GM12872 (cell line): Measurements from ENCODE around the gene ZNF804A.

Source experiments
- TF ChIP-seq, protein P1 (sequence below): IDR thresholded peaks from 3 replicates; pipeline ENCODE4 v1.5.1; 2011; ENCODE audit warnings: low read depth, mild to moderate bottlenecking, low read length, moderate library complexity; ENCODE audit not compliant: insufficient read depth

The ZNF804A gene

DNA sequence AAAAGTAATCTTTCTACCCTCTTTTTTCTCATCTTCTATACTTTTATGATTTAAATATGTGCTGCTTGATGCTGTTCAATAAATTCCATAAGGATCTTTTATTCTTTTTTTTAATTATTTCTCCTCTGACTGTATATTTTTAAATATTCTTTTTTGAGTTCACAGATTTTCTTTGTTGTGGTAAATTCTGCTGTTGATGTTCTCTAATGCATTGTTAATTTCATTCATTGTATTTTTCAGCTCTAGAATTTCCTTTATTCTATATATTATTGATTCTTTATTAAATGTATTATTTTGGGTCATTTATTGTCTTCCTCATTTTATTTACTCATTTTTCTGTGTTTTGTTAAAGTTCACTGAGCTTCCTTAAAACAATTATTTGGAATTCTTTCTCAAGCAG, 260.9 kb downstream of the ZNF804A start:
- TF ChIP-seq, protein P1, sequence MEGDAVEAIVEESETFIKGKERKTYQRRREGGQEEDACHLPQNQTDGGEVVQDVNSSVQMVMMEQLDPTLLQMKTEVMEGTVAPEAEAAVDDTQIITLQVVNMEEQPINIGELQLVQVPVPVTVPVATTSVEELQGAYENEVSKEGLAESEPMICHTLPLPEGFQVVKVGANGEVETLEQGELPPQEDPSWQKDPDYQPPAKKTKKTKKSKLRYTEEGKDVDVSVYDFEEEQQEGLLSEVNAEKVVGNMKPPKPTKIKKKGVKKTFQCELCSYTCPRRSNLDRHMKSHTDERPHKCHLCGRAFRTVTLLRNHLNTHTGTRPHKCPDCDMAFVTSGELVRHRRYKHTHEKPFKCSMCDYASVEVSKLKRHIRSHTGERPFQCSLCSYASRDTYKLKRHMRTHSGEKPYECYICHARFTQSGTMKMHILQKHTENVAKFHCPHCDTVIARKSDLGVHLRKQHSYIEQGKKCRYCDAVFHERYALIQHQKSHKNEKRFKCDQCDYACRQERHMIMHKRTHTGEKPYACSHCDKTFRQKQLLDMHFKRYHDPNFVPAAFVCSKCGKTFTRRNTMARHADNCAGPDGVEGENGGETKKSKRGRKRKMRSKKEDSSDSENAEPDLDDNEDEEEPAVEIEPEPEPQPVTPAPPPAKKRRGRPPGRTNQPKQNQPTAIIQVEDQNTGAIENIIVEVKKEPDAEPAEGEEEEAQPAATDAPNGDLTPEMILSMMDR, result no peak

DNA sequence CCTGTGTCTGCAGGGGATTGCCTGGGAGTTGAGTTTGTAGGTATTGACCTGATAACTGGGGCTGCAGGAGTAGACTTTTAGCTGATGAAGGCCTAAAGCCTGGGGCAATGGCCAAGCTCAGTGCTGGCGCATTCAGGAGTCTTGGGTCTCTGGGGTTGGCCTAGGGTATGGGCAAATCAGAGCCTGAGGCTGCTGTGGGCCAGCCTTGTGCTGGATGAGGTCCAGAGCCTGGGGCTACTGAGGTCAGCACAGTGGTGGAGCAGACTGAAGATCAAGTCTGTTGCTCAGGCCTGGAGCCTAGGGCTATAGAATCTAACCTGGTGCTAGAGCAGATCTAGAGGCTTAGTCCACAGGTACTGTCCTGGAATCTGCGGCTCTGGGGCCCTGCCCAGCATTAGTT, 262.4 kb downstream of the ZNF804A start:
- TF ChIP-seq, protein P1, result no peak

DNA sequence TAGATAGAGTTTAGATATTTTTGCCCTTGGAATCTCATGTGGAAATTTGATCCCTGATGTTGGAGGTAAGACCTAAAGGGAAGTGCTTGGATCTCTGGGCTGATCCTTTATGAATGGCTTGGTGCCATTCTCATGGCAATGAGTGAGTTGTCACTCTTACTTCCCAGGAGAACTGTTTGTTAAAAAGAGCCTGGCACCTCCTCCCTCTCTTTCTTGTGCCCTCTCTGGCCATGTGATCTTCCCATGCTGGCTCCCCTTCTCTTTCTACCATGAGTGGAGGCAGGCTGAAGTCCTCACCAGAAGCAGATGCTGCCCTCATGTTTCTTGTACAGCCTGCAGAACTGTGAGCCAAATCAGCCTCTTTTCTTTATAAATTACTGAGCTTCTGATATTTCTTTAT, 276.9 kb downstream of the ZNF804A start:
- TF ChIP-seq, protein P1, result no peak

DNA sequence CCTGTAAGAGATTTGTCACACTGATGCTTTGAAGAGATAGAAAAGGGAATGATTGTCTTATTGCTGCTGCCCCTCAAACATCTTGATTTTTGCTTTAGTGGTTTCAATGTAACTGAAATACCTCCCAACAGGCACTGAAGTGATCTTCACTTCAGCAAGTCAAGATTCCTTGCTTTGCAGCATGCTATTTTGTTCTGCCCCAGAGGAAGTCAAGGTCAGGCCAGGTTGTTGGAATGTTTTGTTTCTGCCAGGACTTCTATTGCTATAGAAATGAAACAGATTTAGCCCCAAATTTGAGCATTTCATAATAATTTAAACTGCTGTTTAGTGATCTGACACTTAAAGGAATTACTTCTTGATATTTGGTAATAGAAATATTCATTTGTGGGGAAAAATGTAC, 277.6 kb downstream of the ZNF804A start:
- TF ChIP-seq, protein P1, result no peak

DNA sequence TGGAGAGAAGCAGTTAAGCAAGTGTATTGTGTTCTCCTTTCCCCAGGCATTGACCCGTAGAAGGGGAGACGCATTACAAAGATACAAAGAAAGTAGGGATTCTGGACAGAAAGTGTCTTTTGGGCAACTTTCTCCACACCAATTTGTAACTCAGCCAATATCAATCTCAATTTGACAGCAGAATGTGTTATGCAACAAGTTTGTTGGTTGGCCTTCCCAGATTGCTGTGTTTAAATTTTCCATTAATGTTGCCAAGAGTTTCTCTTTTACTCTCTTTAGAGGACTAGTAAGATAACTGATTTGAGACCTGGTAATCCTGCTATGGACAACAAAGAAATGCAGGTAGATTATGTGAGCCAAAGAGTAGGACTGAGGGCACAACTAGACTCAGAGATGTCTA, 279.6 kb downstream of the ZNF804A start:
- TF ChIP-seq, protein P1, result no peak

DNA sequence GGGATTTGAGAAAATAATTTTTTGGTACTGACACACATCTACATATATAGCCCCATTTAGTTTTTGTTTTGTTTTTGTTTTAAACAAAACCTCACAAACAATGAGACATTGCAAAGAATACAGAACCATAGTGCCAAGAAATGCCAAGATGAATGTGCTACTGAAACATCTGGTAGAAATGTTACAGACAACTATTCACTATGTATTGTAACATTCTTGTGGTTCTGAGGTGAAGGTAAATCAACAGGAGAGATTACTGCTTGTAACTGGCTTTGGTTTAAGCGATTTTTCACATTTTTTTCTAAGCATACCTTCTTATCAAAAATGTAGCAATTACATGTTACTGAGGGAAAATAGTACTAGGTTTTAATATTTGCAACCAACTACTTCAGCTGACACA, 281.3 kb downstream of the ZNF804A start:
- TF ChIP-seq, protein P1, result no peak

DNA sequence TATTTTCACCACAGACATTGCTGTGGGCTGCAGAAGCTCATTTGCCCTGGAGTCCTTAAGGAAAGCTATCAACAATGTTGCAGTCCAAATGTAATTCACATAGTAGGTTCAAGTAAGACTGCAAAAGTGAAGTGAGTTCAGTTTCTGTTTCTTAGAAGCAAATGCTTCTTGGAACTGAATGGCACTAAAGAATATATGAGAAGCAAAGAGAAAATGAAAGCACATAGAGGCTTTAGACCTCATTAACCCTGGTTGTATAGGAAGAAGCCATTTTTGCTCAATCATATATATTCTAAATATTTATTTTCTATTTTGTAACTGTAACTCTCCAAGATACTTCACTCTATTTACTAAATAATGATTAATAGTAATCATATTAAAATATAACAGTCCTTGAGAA, 292.0 kb downstream of the ZNF804A start:
- TF ChIP-seq, protein P1, result no peak

DNA sequence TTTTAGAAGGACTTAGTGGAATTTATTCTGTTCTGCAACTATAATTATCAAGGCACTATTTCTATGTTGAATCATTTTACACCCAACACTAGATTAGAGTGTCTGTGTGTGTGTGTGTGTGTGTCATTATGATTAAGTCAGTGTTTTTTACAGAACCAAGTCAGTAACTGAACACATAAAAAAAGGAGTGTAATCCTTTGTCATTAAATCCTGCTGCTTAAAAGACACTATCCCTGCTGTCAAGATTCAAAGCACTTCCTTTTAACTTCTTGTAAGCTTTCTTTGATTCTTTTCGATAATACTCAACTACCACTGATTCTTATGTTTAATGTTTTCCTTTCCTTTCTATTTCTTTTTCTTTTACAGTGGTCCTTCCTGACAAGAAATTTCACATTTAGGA, 306.7 kb downstream of the ZNF804A start:
- TF ChIP-seq, protein P1, result no peak
